ENCODE data around the gene GNAI3. TPM values are rescaled to one million over a fixed set of nuclear protein-coding genes. Genes with fewer than 3 reads are reported as not detected.

GNAI3 gene
- total RNA-seq, 1 experiment from 2014 or later: 9.9 TPM

GRCh38 chr1:109499081-109499480 lies 49.3 kb upstream of the GNAI3 start:
- H2BK15ac ChIP-seq (ENCODE audit: low read depth, low read length): no peak overlapping the region
- Mint-ChIP-seq H3K4me1 (peaks cover 17 to 20% of the 10 kb centered on the region in 2 experiments), H3K4me3 (no peak overlapping the region; a peak in 1 of 5 replicates), H3K36me3 (ENCODE audit: insufficient read depth in 1 of 3, low read depth in 3 of 3) (peaks cover 0 to 11% (median 5%) of the 10 kb centered on the region in 3 experiments; a peak in 5 of 7 replicates), H3K27ac (no peak overlapping the region), H3K27me3 (ENCODE audit: low read depth) (no peaks in the 10 kb centered on the region), H3K9me3 (no peaks in the 10 kb centered on the region)
- H4K20me1 ChIP-seq (ENCODE audit: control insufficient read depth, insufficient read depth, insufficient read length): no peaks in the 10 kb centered on the region
- no peaks in the 10 kb centered on the region for H3K79me1 ChIP-seq (ENCODE audit: insufficient read depth, low read depth, low read length, poor library complexity, severe bottlenecking)
- peaks cover 2% of the 10 kb centered on the region; the same call in 1 of the 2 replicates for H3K4me1 ChIP-seq (ENCODE audit: insufficient read depth, low read length)
- H2BK20ac ChIP-seq (ENCODE audit: low read depth, low read length, poor library complexity, severe bottlenecking): no peak overlapping the region
- H2BK5ac ChIP-seq (ENCODE audit: insufficient read length, low read length): no peak overlapping the region
- no peak overlapping the region for H3K56ac ChIP-seq (ENCODE audit: insufficient read length, low read depth, low read length)
- H3K23ac ChIP-seq (ENCODE audit: insufficient read length, low read depth, low read length): no peak overlapping the region
- no peak for TF ChIP-seq CTCF (conservative IDR thresholded peaks at IDR 0.05)
- no peak overlapping the region for H4K91ac ChIP-seq (ENCODE audit: insufficient read length, low read depth, low read length)
- H3K18ac ChIP-seq (ENCODE audit: insufficient read length, low read depth, low read length): no peak overlapping the region
- H3K27ac ChIP-seq (ENCODE audit: insufficient read length, low read depth, low read length): no peak overlapping the region
- WGBS (ENCODE audit: extremely low coverage, insufficient read length, low lambda C conversion rate): no CpG with 5 or more reads among the region's 7 CpGs
- no peaks in the 10 kb centered on the region for H3K79me2 ChIP-seq (ENCODE audit: insufficient read depth, low read length)
- no peak for DNase-seq
- H2BK120ac ChIP-seq (ENCODE audit: low read depth, low read length, poor library complexity, severe bottlenecking): no peak overlapping the region
- H3K4me2 ChIP-seq (ENCODE audit: insufficient read depth, insufficient read length, low read length): no peak overlapping the region
- no peak overlapping the region for H3K4ac ChIP-seq (ENCODE audit: low read depth, low read length)
- H3K9me3 ChIP-seq (ENCODE audit: control insufficient read depth, low read depth, low read length): no peaks in the 10 kb centered on the region
- H4K8ac ChIP-seq (replicated peaks; ENCODE audit: insufficient read length, low read depth, low read length): no peak overlapping the region
- no peak overlapping the region for H2AFZ ChIP-seq (ENCODE audit: low read length)
- H3K14ac ChIP-seq (ENCODE audit: insufficient read depth, low read length): no peak overlapping the region
- H2BK12ac ChIP-seq (ENCODE audit: insufficient read length, low read depth, low read length): no peak overlapping the region
- no peaks in the 10 kb centered on the region for H3K23me2 ChIP-seq (ENCODE audit: insufficient read length, low read depth, low read length, poor library complexity, severe bottlenecking)
- no peak overlapping the region for H3T11ph ChIP-seq (ENCODE audit: low read length)
- H3K27me3 ChIP-seq (ENCODE audit: insufficient read depth, low read length): no peaks in the 10 kb centered on the region
- H2AK5ac ChIP-seq (ENCODE audit: insufficient read length, low read length): no peak overlapping the region
- no peak overlapping the region for H4K5ac ChIP-seq (ENCODE audit: insufficient read length, low read depth, low read length)
- no peak overlapping the region for H3K9ac ChIP-seq (ENCODE audit: extremely low read depth, insufficient read length, low read length)

All from H9 (cell line).